CD4-positive, alpha-beta T cell treated with Interleukin-12 subunit alpha and Interleukin-12 subunit beta, for 1 hour (primary cell): ENCODE results near the gene CADM1.

Experiments
- DNase-seq: peaks from one replicate; pipeline ENCODE4 v3.0.0-alpha.2; 2020

CADM1 gene

GRCh38 chr11:115199481-115200069, 304.6 kb downstream of the CADM1 start:
- DNase-seq, result no peak

DNA sequence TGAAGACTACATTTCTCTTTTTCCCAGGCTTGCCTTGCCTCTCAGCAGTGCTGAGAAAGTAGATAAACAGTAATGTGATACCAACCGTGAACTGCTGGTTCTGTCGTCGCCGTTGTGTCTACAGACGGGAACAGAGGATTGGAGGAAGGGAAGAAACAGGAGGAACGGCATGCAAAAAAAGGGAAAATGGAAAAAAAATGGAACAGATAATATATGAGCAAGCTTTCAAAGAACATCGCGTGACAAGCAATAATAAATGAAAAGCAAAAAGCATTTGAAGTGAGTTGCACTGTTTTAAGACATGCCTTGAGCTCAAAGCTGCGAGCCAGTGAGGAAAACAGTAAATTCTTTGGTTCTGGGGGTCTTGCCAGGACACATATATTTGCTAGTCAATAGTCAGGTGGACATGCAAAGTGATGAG, 305.9 kb downstream of the CADM1 start:
- DNase-seq, result no peak

GRCh38 chr11:115197433-115197832, 306.8 kb downstream of the CADM1 start:
- no peak for DNase-seq

- no peak for DNase-seq
Observed at GRCh38 chr11:115197031-115197430, 307.2 kb downstream of the CADM1 start.

DNA sequence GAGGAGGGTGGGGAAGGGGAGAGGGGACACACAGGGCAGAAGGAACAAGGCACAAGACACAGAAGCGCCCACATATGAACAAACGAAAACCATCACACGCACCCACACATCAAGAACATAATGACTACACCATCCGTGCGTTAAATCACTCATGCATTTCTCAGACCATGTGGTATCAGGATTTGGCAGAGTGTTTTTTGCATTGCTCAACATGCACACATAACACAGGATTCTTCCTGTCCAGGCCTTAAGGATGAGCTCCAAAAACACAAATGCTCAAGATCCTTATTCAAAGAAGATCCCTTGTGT, 309.5 kb downstream of the CADM1 start:
- no peak for DNase-seq

- DNase-seq, result peak; percentile 7
Observed at GRCh38 chr11:115193914-115194801, 310.1 kb downstream of the CADM1 start.

DNA sequence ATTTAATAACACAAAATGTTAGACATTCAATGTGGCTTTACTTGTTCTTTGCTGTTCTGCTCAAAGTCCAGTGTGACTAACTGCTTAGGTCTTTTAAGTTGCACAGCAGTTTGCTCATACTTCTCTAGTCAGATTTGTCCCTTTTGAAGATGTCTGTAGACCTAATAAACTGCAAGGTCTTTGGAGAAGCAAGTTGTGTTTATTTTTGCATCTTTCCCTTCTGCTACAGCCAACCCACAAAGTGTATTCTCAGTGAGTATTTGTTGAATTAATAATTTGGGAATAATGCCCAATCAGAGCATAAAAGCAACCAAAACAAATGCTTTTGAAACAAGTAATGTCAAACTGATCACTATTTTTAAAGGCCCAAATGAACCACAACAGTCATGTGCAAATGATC, 312.5 kb downstream of the CADM1 start:
- DNase-seq, result no peak

- DNase-seq, result no peak
Observed at GRCh38 chr11:115190196-115190595, 314.0 kb downstream of the CADM1 start.

DNA sequence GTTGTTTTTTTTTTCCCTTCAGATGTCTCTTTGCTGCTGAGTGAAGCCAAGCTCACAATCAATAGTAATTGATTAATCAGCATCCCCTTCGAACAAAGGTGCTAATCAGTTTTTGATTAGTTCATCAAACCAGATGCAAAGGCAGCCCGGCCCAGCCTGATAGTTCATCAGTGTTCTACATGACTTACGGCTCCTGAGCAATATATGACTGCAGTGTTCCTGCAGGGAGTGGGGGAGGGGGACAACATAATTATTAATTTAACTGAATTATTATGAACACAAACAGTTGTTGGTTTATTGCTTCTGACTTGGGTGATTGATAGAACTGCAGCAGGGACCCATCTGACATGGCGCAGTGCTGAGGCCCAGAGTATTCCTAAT, 315.3 kb downstream of the CADM1 start:
- no peak for DNase-seq

- DNase-seq, result no peak
Observed at GRCh38 chr11:115188188-115188897, 315.9 kb downstream of the CADM1 start.

DNA sequence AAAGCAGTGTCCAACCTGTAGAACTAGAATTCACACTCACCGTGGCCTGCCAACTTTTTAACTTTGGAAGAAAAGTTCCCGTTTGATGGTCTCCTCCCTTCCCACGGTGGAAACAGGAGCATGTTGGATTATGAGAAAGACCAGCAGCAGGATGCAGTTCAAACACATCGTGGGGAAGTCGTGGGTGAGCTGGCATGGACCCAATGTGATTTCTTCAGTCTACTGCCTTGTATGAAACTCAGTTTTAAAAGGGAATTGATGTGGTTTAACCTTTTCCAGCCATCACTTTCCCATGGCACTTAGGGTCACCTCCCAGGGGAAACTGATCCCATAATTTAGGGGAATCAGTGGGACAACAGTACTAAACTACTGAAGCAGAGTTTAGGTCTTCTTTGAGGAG, 318.3 kb downstream of the CADM1 start:
- no peak for DNase-seq

GRCh38 chr11:115185507-115185906, 318.7 kb downstream of the CADM1 start:
- DNase-seq, result no peak

GRCh38 chr11:115184901-115185300, 319.3 kb downstream of the CADM1 start:
- no peak for DNase-seq

- DNase-seq, result no peak
Observed at GRCh38 chr11:115183830-115184229, 320.4 kb downstream of the CADM1 start.

GRCh38 chr11:115183136-115183535, 321.1 kb downstream of the CADM1 start:
- DNase-seq, result no peak

- no peak for DNase-seq
Observed at GRCh38 chr11:115182282-115182955, 321.8 kb downstream of the CADM1 start.

DNA sequence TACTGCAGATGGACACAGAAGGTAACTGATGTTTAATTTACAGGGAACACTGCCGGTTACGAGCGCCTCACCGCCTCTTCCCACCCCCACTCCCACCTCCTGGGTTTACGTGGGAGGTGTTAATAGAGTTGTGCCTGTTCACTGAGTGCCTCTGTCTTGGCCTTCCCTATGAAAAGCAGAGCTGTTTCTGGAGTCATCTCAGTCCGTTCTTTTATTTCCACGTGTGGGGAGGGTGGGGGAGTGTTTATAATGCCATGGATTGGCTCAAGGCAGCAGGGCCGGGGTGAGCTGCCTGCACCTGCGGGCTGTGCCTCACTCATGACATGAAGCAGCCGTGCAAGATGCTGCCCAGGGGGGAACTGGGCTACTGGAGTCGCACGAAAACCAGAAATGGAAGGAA, 322.7 kb downstream of the CADM1 start:
- DNase-seq, result no peak

- DNase-seq, result no peak
Observed at GRCh38 chr11:115180272-115180671, 323.9 kb downstream of the CADM1 start.

- no peak for DNase-seq
Observed at GRCh38 chr11:115179636-115180035, 324.6 kb downstream of the CADM1 start.

GRCh38 chr11:115178705-115179104, 325.5 kb downstream of the CADM1 start:
- DNase-seq, result no peak

- DNase-seq, result no peak
Observed at GRCh38 chr11:115173136-115173535, 331.1 kb downstream of the CADM1 start.

- peak; percentile 19 for DNase-seq
Observed at GRCh38 chr11:115170133-115170815, 333.9 kb downstream of the CADM1 start.

GRCh38 chr11:115169251-115169650, 335.0 kb downstream of the CADM1 start:
- no peak for DNase-seq
